ENCODE data around the gene NCAPD3.

GRCh38 chr11:134245434-134245833 is 21.7 kb upstream of the NCAPD3 start:
- TF ChIP-seq CTCF (IDR thresholded peaks at IDR 0.05; ENCODE audit: extremely low read depth in 1 of 2, insufficient read depth in 1 of 2, low read depth in 1 of 2, low read length in 2 of 2) (no peak), POLR2AphosphoS5 (IDR thresholded peaks at IDR 0.05; ENCODE audit: insufficient read depth, low read depth, low read length) (no peak), POLR2A (IDR thresholded peaks at IDR 0.05; ENCODE audit: low read depth, low read length) (no peak), MAX (IDR thresholded peaks at IDR 0.05; ENCODE audit: insufficient read depth, insufficient read length) (no peak), EZH2 (IDR thresholded peaks at IDR 0.05; ENCODE audit: borderline replicate concordance, low read depth, low read length, severe bottlenecking) (no peak)
